Measurements from ENCODE around the gene PIM3.

DNA sequence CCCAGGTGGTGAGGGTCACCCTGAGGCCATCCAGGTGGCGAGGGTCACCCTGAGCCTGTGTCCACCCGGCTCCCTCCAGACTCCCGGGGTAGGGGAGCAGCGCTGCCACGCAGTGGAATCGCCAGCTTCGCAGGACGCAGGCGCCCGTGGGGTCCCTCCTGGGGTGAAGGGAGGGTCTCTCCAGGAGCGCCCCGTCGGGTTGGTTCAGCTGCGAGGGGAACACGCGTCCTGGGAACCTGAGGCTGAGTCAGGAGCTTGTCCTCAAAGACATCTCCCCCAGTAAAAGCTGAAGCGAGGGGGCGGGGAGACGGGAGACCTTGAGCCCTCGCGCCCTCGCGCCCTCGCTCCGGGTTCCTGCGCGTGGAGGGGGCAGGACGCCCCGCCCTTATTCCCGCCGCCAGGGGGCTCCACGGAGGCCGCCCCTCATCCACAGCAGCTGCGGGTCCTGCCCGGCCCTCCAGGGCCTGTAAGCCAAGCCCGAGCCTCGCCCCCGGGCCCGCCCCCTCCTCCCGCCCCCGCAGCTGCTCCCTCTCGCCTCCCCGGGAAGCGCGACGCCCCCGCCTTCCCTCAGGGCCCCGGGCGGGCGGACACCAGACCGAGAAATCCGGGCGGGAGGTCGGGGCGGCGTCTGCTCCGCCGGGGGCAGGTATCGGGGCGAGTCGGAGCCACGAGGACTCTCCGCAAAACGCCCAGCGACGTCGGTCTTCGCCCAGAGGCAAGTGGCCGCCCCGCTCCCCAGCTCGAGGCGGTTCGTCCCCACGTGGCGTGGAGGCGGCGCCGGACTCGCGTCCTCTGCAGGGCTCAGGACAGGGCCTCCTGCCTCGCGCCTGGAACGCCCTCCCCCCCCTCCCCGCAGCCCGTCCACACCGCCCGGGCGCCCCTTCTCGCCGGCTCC, 22.8 kb downstream of the PIM3 start:
- TF ChIP-seq RAD21 (IDR thresholded peaks at IDR 0.05; ENCODE audit: low read length) (no peak), ELF1 (IDR thresholded peaks at IDR 0.05) (no peak), RCOR1 (IDR thresholded peaks at IDR 0.05; ENCODE audit: low read length) (no peak), POLR2AphosphoS5 (IDR thresholded peaks at IDR 0.05; ENCODE audit: low read depth, low read length) (no peak), GATA2 (CRISPR knock-in tag; IDR thresholded peaks at IDR 0.05) (no peak), FOXM1 (IDR thresholded peaks at IDR 0.05; ENCODE audit: low read depth) (no peak), TCF12 (IDR thresholded peaks at IDR 0.05) (no peak), TEAD4 (IDR thresholded peaks at IDR 0.05; ENCODE audit: borderline replicate concordance, insufficient read depth) (no peak), MXI1 (IDR thresholded peaks at IDR 0.05; ENCODE audit: low read depth, low read length) (no peak), NRF1 (IDR thresholded peaks at IDR 0.05; ENCODE audit: low read depth, low read length) (no peak)
- TF ChIP-seq, protein P1, sequence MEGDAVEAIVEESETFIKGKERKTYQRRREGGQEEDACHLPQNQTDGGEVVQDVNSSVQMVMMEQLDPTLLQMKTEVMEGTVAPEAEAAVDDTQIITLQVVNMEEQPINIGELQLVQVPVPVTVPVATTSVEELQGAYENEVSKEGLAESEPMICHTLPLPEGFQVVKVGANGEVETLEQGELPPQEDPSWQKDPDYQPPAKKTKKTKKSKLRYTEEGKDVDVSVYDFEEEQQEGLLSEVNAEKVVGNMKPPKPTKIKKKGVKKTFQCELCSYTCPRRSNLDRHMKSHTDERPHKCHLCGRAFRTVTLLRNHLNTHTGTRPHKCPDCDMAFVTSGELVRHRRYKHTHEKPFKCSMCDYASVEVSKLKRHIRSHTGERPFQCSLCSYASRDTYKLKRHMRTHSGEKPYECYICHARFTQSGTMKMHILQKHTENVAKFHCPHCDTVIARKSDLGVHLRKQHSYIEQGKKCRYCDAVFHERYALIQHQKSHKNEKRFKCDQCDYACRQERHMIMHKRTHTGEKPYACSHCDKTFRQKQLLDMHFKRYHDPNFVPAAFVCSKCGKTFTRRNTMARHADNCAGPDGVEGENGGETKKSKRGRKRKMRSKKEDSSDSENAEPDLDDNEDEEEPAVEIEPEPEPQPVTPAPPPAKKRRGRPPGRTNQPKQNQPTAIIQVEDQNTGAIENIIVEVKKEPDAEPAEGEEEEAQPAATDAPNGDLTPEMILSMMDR (IDR thresholded peaks at IDR 0.05): peak; percentile 24; the same call in 1 of the 2 replicates
- TF ChIP-seq, protein P2, sequence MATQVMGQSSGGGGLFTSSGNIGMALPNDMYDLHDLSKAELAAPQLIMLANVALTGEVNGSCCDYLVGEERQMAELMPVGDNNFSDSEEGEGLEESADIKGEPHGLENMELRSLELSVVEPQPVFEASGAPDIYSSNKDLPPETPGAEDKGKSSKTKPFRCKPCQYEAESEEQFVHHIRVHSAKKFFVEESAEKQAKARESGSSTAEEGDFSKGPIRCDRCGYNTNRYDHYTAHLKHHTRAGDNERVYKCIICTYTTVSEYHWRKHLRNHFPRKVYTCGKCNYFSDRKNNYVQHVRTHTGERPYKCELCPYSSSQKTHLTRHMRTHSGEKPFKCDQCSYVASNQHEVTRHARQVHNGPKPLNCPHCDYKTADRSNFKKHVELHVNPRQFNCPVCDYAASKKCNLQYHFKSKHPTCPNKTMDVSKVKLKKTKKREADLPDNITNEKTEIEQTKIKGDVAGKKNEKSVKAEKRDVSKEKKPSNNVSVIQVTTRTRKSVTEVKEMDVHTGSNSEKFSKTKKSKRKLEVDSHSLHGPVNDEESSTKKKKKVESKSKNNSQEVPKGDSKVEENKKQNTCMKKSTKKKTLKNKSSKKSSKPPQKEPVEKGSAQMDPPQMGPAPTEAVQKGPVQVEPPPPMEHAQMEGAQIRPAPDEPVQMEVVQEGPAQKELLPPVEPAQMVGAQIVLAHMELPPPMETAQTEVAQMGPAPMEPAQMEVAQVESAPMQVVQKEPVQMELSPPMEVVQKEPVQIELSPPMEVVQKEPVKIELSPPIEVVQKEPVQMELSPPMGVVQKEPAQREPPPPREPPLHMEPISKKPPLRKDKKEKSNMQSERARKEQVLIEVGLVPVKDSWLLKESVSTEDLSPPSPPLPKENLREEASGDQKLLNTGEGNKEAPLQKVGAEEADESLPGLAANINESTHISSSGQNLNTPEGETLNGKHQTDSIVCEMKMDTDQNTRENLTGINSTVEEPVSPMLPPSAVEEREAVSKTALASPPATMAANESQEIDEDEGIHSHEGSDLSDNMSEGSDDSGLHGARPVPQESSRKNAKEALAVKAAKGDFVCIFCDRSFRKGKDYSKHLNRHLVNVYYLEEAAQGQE (IDR thresholded peaks at IDR 0.05; ENCODE audit: low read depth, low read length): no peak
